ENCODE data around the gene CIAO2A. TPM values are rescaled to one million over a fixed set of nuclear protein-coding genes. Genes with fewer than 3 reads are reported as not detected.

Gene CIAO2A
- total RNA-seq, 1 experiment from 2014 or later = 74.4 TPM

GRCh38 chr15:64111679-64112050, 18.0 kb upstream of the CIAO2A start:
- Histone ChIP-seq H3K27ac (ENCODE audit: insufficient read length, low read depth, low read length) (no peak overlapping the region), H3K14ac (ENCODE audit: insufficient read depth, low read length) (no peak overlapping the region), H3T11ph (ENCODE audit: low read length) (no peak overlapping the region), H2BK120ac (ENCODE audit: low read depth, low read length, poor library complexity, severe bottlenecking) (no peak overlapping the region), H3K9me3 (ENCODE audit: control insufficient read depth, low read depth, low read length) (no peaks in the 10 kb centered on the region), H3K56ac (ENCODE audit: insufficient read length, low read depth, low read length) (no peak overlapping the region), H3K79me1 (ENCODE audit: insufficient read depth, low read depth, low read length, poor library complexity, severe bottlenecking) (no peaks in the 10 kb centered on the region), H3K9ac (ENCODE audit: extremely low read depth, insufficient read length, low read length) (no peak overlapping the region), H2AK5ac (ENCODE audit: insufficient read length, low read length) (no peak overlapping the region), H2BK12ac (ENCODE audit: insufficient read length, low read depth, low read length) (no peak overlapping the region), H3K18ac (ENCODE audit: insufficient read length, low read depth, low read length) (no peak overlapping the region), H3K23me2 (ENCODE audit: insufficient read length, low read depth, low read length, poor library complexity, severe bottlenecking) (no peaks in the 10 kb centered on the region), H3K4ac (ENCODE audit: low read depth, low read length) (no peak overlapping the region), H3K4me1 (ENCODE audit: insufficient read depth, low read length) (no peaks in the 10 kb centered on the region), H4K8ac (replicated peaks; ENCODE audit: insufficient read length, low read depth, low read length) (no peak overlapping the region), H4K20me1 (ENCODE audit: control insufficient read depth, insufficient read depth, insufficient read length) (no peaks in the 10 kb centered on the region), H3K27me3 (ENCODE audit: insufficient read depth, low read length) (no peaks in the 10 kb centered on the region), H2BK5ac (ENCODE audit: insufficient read length, low read length) (no peak overlapping the region), H4K5ac (ENCODE audit: insufficient read length, low read depth, low read length) (no peak overlapping the region), H2BK20ac (ENCODE audit: low read depth, low read length, poor library complexity, severe bottlenecking) (no peak overlapping the region), H3K79me2 (ENCODE audit: insufficient read depth, low read length) (no peaks in the 10 kb centered on the region), H4K91ac (ENCODE audit: insufficient read length, low read depth, low read length) (no peak overlapping the region), H2AFZ (ENCODE audit: low read length) (no peak overlapping the region), H3K23ac (ENCODE audit: insufficient read length, low read depth, low read length) (no peak overlapping the region), H2BK15ac (ENCODE audit: low read depth, low read length) (no peak overlapping the region), H3K4me2 (ENCODE audit: insufficient read depth, insufficient read length, low read length) (no peak overlapping the region)
- no peaks in the 10 kb centered on the region for H3K27me3 Mint-ChIP-seq (ENCODE audit: low read depth)
- H3K4me1 Mint-ChIP-seq = peaks cover 11 to 14% of the 10 kb centered on the region in 2 experiments
- H3K27ac Mint-ChIP-seq = no peak overlapping the region
- no CpG with 5 or more reads among the region's 3 CpGs for WGBS (ENCODE audit: extremely low coverage, insufficient read length, low lambda C conversion rate)
- no peak overlapping the region for H3K4me3 Mint-ChIP-seq
- H3K9me3 Mint-ChIP-seq = no peaks in the 10 kb centered on the region
- peaks cover 5 to 19% (median 19%) of the 10 kb centered on the region in 3 experiments; a peak in 5 of 7 replicates for H3K36me3 Mint-ChIP-seq (ENCODE audit: insufficient read depth in 1 of 3, low read depth in 3 of 3)
- no peak for DNase-seq
- TF ChIP-seq CTCF (conservative IDR thresholded peaks at IDR 0.05) = no peak

All from H9 (cell line).